Measurements from ENCODE around the gene NAA20.
"Not testable (repeated sequence)": the region's sequence is repeated elsewhere in the genome, so short reads cannot be mapped to it uniquely, and the experiment has no call there.

The NAA20 gene

GRCh38 chr20:19992996-19993908, 23.9 kb upstream of the NAA20 start:
- no peak for DNase-seq

DNA sequence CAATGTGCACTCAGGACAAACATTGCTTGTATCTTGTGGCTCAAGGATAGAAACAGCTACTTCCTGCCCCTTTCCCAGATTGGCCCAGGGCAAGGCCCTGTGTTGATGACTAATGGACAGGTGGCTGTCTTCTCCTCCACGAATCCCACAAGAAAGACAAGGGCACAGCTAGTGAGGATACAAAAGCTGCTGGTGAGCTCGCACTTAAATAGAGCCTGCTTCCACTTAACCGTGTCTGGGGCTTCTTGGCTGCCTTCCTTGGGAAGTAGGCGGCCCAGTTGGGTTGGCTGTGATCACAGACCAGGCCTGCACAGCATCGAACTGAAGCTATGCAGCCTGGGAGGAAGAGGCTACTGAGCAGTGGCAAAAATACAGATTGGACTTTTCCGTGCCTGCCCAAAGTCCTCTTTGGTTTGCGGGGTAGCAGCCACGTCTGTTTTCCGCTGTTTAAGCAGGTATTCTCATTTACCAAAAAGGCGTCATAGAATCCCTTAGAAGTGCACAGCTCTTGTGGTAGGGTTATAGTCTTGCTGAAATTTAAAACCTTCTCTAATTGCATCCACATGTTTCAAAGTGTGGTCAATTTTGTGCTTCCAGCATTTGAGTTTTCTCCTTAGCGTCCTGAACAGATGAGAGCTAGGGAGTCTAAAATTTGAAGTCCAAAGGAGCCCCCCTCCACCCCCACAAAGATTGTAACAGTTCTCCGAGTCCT, 23.0 kb upstream of the NAA20 start:
- no peak for DNase-seq

GRCh38 chr20:19995220-19995863, 21.8 kb upstream of the NAA20 start:
- DNase-seq = no peak

DNA sequence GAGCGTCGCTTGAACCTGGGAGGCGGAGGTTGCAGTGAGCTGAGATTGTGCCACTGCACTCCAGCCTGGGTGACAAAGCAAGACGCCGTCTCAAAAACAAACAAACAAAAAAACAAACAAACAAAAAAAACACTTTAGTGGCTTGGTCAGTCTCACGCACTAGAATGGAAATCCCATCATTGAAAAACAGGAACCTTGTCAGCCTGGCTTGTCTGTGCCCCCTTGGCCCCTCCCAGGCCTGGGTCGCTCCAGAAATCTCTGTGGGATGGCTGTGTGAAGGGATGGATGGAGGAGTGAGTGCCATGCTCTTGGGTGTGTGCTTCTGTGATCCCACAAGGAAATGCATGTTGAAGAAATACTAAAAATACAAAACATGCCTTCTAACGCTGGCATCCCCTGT, 20.9 kb upstream of the NAA20 start:
- no peak for DNase-seq

DNA sequence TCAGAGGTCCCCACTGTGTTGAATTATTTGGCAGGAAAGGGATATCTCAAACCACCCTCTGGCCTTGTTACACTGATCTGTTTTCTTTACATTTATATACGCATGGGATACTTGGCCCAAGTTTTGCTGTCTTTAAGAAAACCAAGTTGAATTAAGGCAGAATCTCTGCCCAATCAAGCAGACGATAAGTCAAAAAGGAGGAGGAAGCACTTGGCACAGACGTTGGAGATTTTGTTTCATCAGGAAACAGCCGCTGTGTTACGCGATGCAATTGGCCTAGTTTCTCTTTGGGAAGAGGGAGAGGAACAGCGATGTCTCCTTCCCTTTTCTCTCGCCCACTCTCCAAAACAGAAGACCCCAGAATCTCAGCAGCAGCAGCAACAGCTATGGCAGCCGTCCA, 20.2 kb upstream of the NAA20 start:
- no peak for DNase-seq

GRCh38 chr20:19998990-19999705, 18.0 kb upstream of the NAA20 start:
- DNase-seq = no peak

- DNase-seq = no peak
Measured at GRCh38 chr20:20000211-20000968, 16.8 kb upstream of the NAA20 start.

DNA sequence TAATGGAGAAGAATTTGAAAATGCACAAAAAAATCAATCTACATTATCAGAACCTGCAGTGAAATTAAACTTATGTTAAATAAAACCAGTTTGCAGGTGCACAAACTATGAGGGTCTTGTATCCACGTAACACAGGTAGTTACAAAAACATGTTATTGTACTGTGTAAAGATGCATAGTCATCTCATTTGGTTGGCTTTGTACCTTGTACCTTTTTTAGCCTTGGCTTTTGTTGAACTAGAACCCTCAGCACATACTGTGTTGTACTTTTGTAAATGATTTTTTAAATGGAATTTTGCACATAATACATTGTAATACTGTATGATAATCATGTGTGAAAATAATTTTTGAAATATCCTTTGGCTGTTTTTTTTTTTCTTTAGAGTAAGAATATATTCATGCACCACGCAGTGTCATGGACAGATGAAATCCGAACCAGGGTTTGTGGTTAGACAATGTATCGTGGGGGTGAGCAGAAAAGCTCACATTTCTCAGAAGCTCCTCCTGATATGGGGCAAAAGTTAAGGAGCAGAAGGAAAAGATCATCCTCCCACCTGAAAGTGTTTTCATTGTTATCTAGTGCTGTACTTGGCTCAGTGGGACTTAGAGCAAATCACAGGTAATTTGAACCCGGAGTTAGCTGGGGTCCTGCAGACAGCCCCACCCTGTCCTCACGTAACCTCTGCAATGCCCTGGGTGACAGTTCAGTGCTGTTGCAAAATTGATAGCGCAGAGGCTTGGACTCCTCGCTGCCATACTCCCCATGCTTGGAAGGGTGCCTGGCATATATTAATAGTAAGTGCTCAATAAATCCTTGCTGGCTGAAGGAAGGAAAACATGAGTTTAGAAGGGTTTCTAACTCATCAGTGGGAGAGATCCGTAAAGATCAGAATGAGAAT, 14.8 kb upstream of the NAA20 start:
- DNase-seq = no peak

DNA sequence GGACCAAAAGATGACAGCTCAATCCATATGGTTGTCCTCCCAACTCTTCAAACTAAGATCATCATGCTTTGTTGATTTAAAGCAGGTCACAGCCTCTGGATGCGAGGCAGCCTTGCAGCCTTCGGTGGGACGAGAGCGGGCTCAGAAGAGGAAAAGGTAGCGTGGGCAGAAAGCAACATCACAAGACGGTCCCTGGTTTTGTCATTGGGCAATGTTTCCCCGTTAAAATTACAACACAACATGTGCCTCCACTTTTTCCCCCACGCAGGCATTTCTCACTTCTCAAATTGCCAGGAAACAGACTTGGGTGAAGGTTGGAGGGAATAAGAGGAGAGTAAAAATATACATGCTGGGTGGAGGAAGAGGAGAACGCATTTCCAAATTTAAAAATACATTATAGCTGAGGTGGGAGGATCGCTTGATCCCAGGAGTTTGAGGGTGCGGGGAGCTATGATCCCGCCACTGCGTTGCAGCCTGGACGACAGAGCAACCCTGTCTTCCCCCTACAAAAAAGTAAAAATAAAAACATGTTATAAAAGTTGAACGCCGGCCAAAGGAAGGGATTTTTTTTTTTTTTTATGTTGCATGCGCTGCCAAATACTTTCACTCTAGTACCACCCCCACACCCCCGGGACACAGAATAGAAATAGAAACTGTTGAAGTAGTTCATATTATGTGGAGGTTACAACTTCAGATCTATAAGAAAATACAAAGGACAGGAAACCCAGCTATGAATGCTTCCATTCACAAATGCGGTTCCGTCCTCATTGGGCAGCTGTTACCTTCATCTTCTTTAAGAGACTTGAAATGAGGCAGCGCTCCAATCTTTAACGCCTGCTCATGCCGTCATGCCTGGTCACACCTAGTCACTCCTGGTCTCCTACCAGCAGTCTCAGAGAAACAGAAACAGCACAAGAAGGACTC, 13.9 kb upstream of the NAA20 start:
- DNase-seq = no peak

DNA sequence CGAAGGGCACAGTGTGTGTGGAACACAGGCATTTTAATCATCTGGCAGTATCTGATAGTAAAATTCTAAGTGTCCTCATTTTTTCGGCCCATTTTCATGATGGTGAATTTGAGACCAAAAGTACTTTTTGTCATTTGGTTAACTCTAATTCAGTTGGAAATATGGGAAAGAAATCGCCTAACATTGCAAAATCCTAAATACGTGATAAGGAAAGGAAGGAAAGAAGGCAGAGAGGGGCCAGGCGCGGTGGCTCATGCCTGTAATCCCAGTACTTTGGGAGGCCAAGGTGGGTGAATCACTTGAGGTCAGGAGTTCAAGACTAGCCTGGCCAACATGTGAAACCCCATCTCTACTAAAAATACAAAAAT, 13.2 kb upstream of the NAA20 start:
- DNase-seq = not testable (repeated sequence)

DNA sequence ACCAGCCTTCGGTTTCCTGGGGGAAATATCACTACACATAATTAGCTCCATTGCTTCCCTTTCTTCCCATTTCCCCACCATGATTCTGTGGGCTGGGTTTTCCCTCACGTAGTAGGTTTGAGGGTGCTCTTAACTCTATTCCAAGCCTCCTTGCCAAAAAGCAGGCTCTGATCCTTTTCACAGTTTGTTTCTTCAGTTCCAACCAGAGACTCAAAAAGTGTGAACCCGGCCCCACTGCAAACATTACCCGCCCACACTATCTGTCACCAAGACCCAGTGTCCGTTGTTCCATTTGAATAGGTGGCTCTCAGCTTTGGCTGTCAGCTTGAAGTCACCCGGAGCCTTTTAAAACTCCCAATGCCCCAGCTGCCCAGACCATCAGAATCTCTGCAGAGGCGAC, 11.8 kb upstream of the NAA20 start:
- no peak for DNase-seq

DNA sequence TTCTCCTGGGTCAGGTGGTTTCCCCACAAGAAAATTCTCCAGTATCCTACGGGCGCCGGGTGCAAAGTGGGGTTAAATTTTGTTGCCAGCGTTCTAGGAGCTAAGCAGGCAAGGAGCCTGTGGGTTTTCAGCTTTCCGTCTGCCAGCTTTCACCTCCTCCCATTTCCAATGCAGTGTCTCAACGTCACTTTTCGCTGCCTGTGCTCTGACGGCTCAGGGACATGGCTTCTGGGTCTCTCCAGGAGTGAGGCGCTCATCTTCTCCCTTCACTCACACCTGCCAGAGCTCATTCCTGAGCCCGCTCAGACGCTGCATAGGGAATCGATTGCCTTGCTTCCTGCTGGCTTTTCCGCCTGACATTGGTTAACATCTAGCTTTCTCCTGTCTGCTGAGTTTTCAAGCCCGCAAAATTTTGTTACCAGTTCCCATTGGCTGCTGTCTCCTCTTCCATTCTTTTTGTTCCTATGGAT, 7.3 kb upstream of the NAA20 start:
- DNase-seq = no peak

DNA sequence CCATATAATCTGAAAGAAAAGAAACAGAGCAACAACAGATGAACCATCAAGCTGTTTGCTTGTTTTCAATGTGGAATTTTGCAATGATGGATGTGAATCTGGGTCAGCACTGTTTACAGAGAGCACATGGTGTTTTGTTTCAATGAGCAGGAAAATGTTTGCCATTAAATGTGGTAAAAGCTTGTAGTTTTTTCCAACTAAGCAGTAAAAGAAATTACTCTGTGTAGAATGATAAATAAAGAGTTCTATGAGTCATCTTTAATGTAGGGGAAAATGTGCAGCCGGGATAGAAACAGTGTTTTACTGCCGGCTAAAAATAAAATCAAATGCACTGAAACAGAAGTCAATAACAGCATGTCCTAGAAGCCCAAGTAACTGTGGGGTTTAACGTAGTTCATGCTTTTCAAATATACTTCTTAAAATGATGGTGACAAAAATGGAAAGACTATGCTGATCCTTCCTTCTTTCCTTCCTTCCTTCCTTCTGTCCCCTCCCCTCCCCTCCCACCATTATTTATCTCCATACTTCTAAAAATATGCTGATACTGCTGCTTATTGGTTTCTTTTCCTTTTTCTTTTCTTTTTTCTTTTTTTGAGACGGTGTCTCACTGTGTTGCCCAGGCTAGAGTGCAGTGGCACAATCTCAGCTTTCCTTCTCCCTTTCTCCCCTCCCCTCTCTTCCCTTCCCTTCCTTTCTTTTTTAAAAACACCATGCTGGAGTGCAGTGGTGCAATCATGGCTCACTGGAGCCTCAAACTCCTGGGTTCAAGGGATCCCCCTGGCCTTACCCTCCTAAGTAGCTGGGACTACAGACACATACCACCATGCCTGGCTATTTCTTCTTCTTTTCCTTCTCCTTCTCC, 6.3 kb upstream of the NAA20 start:
- no peak for DNase-seq

- DNase-seq = no peak
Measured at GRCh38 chr20:20012541-20012940, 4.6 kb upstream of the NAA20 start.

DNA sequence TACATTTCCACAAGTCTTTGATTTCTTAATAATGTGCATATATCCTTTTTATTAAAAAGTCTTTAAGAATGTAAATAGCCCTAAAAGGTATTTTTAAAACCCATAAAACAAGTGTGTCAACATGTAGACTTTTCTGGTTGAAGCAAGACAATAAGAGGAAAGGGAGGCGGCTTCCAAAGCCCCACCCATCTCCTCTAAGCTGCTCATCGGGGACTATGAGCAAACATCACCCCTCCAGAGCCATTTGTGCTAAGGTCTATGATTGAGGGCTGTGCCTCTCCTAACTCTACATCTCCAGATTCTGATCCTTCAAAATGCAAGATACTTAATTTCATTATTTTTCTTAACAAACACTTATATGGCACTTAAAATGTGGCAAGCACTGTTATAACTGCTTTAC, 2.5 kb upstream of the NAA20 start:
- DNase-seq = no peak

DNA sequence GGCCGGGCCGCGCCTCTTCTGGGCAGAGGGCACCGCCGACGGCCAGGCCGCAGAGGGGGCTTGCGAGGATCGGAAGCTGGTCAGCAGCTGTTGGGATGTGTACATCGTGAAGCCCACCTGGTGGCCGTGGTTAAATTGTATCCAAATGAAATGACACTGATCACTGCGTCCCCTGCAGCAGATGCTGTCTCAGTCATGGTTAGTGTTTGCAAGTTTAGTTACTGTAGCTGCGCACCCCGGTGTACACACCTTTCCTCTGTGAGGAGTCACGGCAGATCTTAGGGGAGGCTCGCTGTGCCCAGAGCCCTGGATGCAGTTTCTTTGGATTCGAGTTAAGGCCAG, 653 bp downstream of the NAA20 start:
- DNase-seq = no peak

- DNase-seq = no peak
Measured at GRCh38 chr20:20018366-20018765, 1.2 kb downstream of the NAA20 start.

- no peak for DNase-seq
Measured at GRCh38 chr20:20019123-20019522, 2.0 kb downstream of the NAA20 start.

- DNase-seq = no peak
Measured at GRCh38 chr20:20020908-20021307, 3.7 kb downstream of the NAA20 start.

Measured in activated gamma-delta T cell (primary cell).